SHP77 treated with DMSO at 0.1 percent for 48 hours (cell line): ENCODE data around the gene MCEMP1.
A peak's percentile ranks its signal among the peaks of the same experiment; 100 is the strongest.

Experiments used
- DNase-seq: peaks from one replicate; lab custom pipeline; 2025; lab: John Stamatoyannopoulos, UW

The MCEMP1 gene

GRCh38 chr19:7698583-7698982 lies 21.7 kb downstream of the MCEMP1 start:
- DNase-seq = no peak

DNA sequence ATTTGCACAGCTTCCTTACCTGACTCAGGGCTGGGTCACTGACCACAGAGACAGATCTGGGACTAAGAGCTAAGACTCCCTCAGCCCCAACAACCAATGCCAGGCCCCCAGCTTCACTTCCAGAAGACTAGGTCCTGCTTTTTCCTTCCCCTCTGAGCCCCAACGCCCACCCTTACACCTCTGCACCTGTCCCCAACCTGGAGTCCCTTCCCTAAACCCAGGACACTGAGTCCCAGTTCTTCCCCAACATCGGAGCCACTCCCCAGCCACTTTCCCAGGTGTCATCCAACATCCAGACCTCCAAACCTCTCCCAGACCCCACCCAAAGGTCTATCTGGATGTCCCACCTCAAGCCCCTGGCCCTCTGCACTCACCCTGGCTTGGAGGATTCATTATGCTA lies 22.1 kb downstream of the MCEMP1 start:
- no peak for DNase-seq

DNA sequence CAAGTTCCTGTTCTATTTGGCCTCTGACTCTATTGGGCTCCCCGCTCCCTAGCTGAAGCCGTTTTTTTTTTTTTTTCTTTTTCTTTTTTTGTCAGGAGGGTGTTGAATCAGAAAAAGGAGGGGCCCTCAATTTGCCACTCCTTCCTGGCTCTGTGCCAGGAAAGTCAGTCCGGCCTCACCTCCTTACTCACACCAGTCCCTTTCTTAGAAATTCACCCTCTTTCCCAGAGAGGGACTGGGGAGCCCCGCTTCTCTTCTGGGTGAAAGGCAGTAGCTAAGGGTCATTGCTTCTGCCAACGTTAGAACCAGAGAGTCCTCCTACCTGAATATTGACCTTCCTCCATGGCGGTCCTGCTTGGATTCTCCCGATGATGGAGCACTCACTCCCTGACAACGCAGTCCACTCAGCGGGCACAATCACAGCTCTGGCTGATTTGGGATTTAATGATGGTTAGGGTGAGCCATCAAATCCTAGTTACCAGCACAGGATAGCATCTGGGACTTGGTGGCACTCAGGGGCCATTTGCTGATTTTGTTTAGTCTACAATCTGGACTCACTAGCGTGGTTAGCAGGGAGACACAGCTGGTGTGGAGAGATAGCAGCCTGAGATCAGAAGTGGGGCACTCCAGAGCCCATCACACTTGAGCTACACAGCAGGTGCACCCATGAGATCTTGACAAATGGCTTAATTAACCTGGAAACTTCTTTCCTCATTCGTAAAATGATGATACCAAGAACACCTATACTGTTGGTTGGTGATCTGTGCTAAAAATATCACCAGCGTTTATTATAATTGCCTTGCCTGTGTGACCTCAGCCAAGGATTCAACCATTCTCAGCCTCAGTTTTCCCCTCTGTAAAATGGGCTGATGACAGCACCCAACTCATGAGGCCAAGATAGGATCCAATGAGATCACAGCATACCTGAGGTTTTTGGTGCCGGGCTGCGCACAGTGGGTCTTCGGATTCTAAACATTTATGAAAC lies 22.8 kb downstream of the MCEMP1 start:
- DNase-seq = no peak

- DNase-seq = no peak
Observed at GRCh38 chr19:7701049-7701653, 24.3 kb downstream of the MCEMP1 start.

DNA sequence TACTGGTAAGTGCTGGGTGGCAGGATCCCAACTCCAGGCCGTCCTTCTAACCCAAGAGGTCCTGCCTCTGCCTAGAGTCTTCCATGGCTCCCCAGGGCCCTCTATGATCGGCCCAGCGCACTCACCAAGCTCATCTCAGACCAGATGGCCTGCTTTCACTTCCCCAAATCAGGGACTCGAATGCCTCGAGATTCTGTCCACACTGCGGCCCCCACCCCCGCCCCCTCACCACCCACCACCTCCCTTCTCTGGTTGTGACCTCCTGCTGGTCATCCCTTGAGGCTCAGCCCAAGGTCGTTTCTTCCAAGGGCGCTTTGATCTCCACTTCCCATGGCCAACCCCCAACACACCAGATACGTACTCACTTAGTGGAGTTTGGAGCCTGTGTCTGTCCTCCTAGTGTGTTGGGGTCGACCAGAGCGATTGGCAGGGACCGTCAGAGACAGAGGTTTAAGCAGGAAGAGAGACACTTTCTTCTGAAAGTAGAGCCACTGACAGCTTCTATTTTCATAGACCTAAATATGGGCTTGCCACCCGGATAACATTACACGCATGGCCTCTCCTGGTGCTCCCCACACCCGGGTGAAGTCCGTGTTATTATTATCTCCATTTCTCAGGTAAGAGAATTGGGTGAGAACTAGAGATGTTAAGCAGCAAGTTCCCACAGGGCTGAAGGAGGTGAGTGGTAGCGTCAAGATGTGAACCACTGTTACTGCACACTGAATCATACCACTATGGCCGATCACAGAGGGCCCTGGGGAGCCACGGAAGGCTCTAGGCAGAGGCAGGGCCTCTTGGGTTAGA lies 25.0 kb downstream of the MCEMP1 start, which contains the start of gene FCER2:
Gene FCER2, minus strand, starts transcription at position 478 of the 804 bp plus-strand sequence. CDS start 2,371 bp downstream, outside the sequence.
- DNase-seq = no peak

GRCh38 chr19:7703332-7703731 lies 26.4 kb downstream of the MCEMP1 start:
- DNase-seq = no peak

GRCh38 chr19:7704280-7705060 lies 27.6 kb downstream of the MCEMP1 start:
- DNase-seq = no peak

DNA sequence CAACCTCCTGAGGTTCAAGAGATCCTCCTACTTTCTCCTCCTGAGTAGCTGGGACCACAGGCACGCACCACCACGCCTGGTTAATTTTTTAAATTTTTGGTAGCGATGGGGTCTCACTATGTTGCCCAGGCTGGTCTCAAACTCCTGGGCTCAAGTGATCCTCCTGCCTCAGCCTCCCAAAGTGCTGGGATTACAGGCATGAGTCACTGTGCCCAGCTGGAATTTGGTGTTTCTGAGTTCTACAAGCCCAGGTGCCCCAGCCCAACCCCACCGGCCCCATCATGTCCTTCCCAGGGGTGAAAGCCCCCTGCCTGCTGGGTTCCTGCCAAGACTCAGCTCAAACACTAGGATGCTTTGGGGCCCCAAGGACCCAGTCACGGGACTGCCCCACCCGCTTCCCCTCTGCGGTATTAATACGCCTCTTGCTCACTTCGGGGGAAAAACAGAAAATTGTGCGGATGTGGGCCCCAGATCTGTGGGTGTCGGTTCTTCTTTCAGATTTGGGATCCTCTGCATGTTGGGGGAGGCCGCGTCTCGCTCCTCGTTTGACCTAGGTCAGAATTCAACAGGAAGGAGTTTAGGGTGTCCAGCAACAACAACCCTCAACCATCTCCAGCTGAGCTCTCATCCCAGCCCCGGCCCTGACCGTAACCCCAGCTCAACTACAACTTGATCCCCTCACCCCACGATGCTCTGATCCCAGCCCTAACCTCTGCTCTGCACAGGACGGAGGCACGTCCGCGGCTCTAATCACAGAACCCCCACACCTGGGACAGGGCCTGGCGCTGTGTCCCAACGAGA lies 28.7 kb downstream of the MCEMP1 start:
- DNase-seq = no peak

GRCh38 chr19:7706188-7706954 lies 29.5 kb downstream of the MCEMP1 start:
- DNase-seq = no peak

GRCh38 chr19:7706955-7707456 lies 30.1 kb downstream of the MCEMP1 start:
- DNase-seq = no peak

DNA sequence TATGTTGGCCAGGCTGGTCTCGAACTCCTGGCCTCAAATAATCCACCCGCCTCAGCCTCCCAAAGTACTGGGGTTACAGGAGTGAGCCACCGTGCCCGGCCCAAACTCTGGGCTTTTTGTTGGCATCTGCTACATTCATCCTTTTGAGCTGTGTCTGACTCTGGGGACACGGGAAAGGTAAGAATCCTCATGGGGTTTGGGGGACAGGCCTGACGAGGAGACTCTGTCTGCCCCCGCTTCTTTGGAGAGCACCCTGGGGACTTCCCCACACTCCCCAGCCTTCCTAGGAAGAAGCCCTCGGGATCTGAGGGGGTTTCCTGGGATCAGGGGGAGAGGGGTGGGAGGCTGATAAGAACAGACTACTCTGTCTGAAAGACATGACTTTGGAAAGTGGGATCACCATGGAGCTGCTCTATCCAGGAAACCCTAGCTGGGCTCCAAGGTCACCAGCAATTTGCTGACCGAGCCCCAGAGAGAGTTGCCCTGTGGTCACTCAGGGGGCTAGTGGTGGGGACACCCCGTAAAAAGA lies 33.1 kb downstream of the MCEMP1 start:
- no peak for DNase-seq

DNA sequence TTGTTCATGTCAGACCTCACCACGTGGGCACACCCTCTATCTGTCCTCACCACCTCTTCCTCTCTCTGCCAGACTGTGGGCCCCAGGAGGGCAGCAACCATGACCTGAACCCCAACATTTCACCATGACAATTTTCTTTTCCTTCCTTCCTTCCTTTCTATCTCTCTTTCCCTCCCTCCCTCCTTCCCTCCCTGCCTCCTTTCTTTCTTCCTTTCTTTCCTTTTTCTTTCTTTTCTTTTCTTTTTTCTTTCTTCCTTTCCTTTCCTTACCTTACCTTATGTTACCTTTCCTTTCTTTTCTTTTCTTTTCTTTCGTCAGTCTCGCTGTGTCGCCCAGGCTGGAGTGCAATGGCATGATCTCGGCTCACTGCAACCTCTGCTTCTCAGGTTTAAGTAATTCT lies 33.7 kb downstream of the MCEMP1 start:
- DNase-seq = no peak

- DNase-seq = no peak
Observed at GRCh38 chr19:7715671-7716070, 38.8 kb downstream of the MCEMP1 start.

- no peak for DNase-seq
Observed at GRCh38 chr19:7716762-7717161, 39.9 kb downstream of the MCEMP1 start.

- no peak for DNase-seq
Observed at GRCh38 chr19:7718668-7719067, 41.8 kb downstream of the MCEMP1 start.

- no peak for DNase-seq
Observed at GRCh38 chr19:7720351-7720750, 43.5 kb downstream of the MCEMP1 start.

DNA sequence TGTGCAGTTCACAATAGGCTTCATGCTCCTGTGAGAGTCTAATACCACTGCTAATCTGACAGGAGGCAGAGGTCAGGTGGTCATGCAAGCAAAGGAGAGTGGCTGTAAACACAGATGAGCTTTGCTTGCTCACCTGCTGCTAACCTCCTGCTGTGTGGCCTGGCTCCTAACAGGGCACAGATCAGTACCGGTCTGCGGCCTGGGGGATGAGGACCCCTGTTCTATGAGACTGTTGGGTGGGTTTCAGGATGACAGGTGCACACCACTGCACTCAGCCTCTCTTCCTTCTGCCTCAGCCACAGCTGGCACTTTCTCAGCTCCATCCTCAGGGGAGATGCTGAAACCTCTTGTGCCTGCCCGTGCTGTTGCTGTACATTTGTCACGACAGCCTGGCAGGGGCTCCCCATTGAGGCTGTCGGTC lies 45.4 kb downstream of the MCEMP1 start:
- DNase-seq = peak; percentile 15

- no peak for DNase-seq
Observed at GRCh38 chr19:7725791-7726190, 48.9 kb downstream of the MCEMP1 start.

DNA sequence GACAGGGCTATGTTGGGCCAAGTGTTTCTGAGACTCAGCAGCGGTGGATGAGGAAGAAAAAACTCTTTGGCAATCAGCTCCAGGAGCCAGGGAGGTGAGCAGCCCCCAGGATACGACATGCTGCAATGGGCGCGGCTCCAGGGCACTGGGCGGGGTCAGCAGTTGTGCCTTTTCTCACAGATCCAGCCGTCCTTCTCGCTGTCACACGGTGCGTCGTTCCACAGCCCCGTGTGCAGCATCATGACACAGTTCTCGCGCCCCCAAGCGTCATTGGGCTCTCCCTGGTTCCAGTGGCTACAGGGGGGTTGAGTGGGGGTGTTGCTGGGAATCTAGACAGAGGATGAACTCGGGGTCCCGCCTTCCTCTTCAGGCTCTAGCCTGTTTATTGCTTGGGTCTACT lies 52.3 kb downstream of the MCEMP1 start:
- DNase-seq = no peak
